IMR-90 (cell line): ENCODE data around the gene ETFRF1.

Experiments used
- BHLHE40 ChIP-seq: fragments of 150-350 bp; IDR thresholded peaks from 2 replicates; pipeline ENCODE4 v1.6.1; 2016; ENCODE audit warnings: mild to moderate bottlenecking, low read depth, low read length
- CHD1 ChIP-seq: IDR thresholded peaks from 2 replicates; pipeline ENCODE4 v1.6.1; 2012; ENCODE audit warnings: low read depth, low read length, improper control_type of control experiment
- NFE2L2 ChIP-seq: fragments of 150-350 bp; IDR thresholded peaks from 2 replicates; pipeline ENCODE4 v1.6.1; 2016; ENCODE audit warnings: low read depth, mild to moderate bottlenecking, low read length
- POLR2A ChIP-seq: IDR thresholded peaks from 2 replicates; pipeline ENCODE4 v1.6.1; 2012; ENCODE audit warnings: mild to moderate bottlenecking, low read depth, low read length
- RAD21 ChIP-seq: IDR thresholded peaks from 2 replicates; pipeline ENCODE4 v1.6.1; 2012; ENCODE audit warnings: low read length, improper control_type of control experiment
- RCOR1 ChIP-seq: IDR thresholded peaks from 2 replicates; pipeline ENCODE4 v1.6.1; 2012; ENCODE audit warnings: mild to moderate bottlenecking, low read length, improper control_type of control experiment; ENCODE audit not compliant: insufficient replicate concordance
- RFX5 ChIP-seq: IDR thresholded peaks from 2 replicates; pipeline ENCODE4 v1.8.0; 2012; ENCODE audit warnings: low read depth, mild to moderate bottlenecking, low read length, moderate library complexity
- SMC3 ChIP-seq: fragments of 150-350 bp; IDR thresholded peaks from 2 replicates; pipeline ENCODE4 v1.6.1; 2016; ENCODE audit warnings: low read depth, mild to moderate bottlenecking, antibody characterized with exemption, low read length, moderate library complexity
- TF ChIP-seq, protein P1 (sequence below): conservative IDR thresholded peaks from 2 replicates; pipeline ENCODE4 v1.5.1; 2012; ENCODE audit warnings: mild to moderate bottlenecking, low read depth, low read length, improper control_type of control experiment
- TF ChIP-seq, protein P2 (sequence below): fragments of 150-350 bp; IDR thresholded peaks from 2 replicates; pipeline ENCODE4 v1.6.1; 2017; ENCODE audit warnings: mild to moderate bottlenecking, antibody characterized with exemption, low read length, low read depth
- TF ChIP-seq, protein P3 (sequence below): fragments of 150-350 bp; IDR thresholded peaks from 2 replicates; pipeline ENCODE4 v1.6.1; 2016; ENCODE audit warnings: low read depth, mild to moderate bottlenecking, low read length, moderate library complexity, borderline replicate concordance

DNA sequence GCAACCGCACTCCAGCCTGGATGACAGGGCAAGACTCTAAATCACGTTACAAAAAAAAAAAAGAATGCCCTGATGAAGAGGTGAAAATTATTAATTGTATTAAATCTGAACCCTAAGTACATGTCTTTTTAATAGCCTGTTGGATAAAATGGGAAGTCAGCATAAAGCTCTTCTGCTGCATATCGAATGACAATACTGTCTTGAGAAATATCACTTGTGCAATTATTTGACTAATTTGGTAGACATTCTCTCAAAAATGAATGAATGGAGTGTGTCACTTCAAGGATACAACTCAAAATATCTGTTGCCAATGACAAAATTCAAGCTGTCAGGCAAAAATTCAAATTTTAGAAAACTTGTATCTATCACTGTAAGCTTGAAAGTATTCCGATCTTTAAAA lies 39.0 kb upstream of the ETFRF1 start:
- TF ChIP-seq, protein P1, sequence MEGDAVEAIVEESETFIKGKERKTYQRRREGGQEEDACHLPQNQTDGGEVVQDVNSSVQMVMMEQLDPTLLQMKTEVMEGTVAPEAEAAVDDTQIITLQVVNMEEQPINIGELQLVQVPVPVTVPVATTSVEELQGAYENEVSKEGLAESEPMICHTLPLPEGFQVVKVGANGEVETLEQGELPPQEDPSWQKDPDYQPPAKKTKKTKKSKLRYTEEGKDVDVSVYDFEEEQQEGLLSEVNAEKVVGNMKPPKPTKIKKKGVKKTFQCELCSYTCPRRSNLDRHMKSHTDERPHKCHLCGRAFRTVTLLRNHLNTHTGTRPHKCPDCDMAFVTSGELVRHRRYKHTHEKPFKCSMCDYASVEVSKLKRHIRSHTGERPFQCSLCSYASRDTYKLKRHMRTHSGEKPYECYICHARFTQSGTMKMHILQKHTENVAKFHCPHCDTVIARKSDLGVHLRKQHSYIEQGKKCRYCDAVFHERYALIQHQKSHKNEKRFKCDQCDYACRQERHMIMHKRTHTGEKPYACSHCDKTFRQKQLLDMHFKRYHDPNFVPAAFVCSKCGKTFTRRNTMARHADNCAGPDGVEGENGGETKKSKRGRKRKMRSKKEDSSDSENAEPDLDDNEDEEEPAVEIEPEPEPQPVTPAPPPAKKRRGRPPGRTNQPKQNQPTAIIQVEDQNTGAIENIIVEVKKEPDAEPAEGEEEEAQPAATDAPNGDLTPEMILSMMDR: no peak
- no peak for TF ChIP-seq POLR2A
- TF ChIP-seq RAD21: no peak
- no peak for TF ChIP-seq BHLHE40
- TF ChIP-seq, protein P2, sequence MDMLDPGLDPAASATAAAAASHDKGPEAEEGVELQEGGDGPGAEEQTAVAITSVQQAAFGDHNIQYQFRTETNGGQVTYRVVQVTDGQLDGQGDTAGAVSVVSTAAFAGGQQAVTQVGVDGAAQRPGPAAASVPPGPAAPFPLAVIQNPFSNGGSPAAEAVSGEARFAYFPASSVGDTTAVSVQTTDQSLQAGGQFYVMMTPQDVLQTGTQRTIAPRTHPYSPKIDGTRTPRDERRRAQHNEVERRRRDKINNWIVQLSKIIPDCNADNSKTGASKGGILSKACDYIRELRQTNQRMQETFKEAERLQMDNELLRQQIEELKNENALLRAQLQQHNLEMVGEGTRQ: no peak
- TF ChIP-seq SMC3: no peak
- TF ChIP-seq RFX5: no peak
- no peak for TF ChIP-seq RCOR1
- no peak for TF ChIP-seq CHD1
- TF ChIP-seq, protein P3, sequence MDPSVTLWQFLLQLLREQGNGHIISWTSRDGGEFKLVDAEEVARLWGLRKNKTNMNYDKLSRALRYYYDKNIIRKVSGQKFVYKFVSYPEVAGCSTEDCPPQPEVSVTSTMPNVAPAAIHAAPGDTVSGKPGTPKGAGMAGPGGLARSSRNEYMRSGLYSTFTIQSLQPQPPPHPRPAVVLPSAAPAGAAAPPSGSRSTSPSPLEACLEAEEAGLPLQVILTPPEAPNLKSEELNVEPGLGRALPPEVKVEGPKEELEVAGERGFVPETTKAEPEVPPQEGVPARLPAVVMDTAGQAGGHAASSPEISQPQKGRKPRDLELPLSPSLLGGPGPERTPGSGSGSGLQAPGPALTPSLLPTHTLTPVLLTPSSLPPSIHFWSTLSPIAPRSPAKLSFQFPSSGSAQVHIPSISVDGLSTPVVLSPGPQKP: no peak
- no peak for TF ChIP-seq NFE2L2
